ENCODE results near the gene FNDC3A.

FNDC3A gene

GRCh38 chr13:48975856-48976575 lies at the start of gene FNDC3A:
FNDC3A (plus strand) TSS chr13:48975912; CDS start chr13:49006191, 30,279 bp downstream.
- DNase-seq (ENCODE audit: low spot score): peak; percentile 94

- DNase-seq (ENCODE audit: low spot score): no peak
These were observed 46.8 kb upstream of the FNDC3A start for GRCh38 chr13:48928757-48929430.

- DNase-seq (ENCODE audit: low spot score): no peak
These were observed 44.8 kb upstream of the FNDC3A start for GRCh38 chr13:48930918-48931317.

- DNase-seq (ENCODE audit: low spot score): no peak
These were observed 37.3 kb upstream of the FNDC3A start for GRCh38 chr13:48938308-48938943.

- DNase-seq (ENCODE audit: low spot score): no peak
These were observed 36.0 kb upstream of the FNDC3A start for GRCh38 chr13:48939728-48940127.

- DNase-seq (ENCODE audit: low spot score): peak; percentile 11
These were observed 33.6 kb upstream of the FNDC3A start for GRCh38 chr13:48942131-48942530.

- no peak for DNase-seq (ENCODE audit: low spot score)
These were observed 31.5 kb upstream of the FNDC3A start for GRCh38 chr13:48944221-48944620.

GRCh38 chr13:48945626-48946025 lies 30.1 kb upstream of the FNDC3A start:
- no peak for DNase-seq (ENCODE audit: low spot score)

- no peak for DNase-seq (ENCODE audit: low spot score)
These were observed 29.5 kb upstream of the FNDC3A start for GRCh38 chr13:48946163-48946562.

- no peak for DNase-seq (ENCODE audit: low spot score)
These were observed 25.9 kb upstream of the FNDC3A start for GRCh38 chr13:48949566-48950500.

GRCh38 chr13:48950501-48950875 lies 25.2 kb upstream of the FNDC3A start:
- DNase-seq (ENCODE audit: low spot score): no peak

- DNase-seq (ENCODE audit: low spot score): no peak
These were observed 21.6 kb upstream of the FNDC3A start for GRCh38 chr13:48954081-48954480.

- DNase-seq (ENCODE audit: low spot score): no peak
These were observed 20.2 kb upstream of the FNDC3A start for GRCh38 chr13:48955536-48955935.

- no peak for DNase-seq (ENCODE audit: low spot score)
These were observed 14.3 kb upstream of the FNDC3A start for GRCh38 chr13:48961379-48961778.

GRCh38 chr13:48962281-48962680 lies 13.4 kb upstream of the FNDC3A start:
- DNase-seq (ENCODE audit: low spot score): no peak

- DNase-seq (ENCODE audit: low spot score): no peak
These were observed 10.0 kb upstream of the FNDC3A start for GRCh38 chr13:48965736-48966135.

GRCh38 chr13:48969685-48970084 lies 6.0 kb upstream of the FNDC3A start:
- no peak for DNase-seq (ENCODE audit: low spot score)

GRCh38 chr13:48973845-48974431 lies 1.8 kb upstream of the FNDC3A start:
- DNase-seq (ENCODE audit: low spot score): no peak

- no peak for DNase-seq (ENCODE audit: low spot score)
These were observed 434 bp upstream of the FNDC3A start for GRCh38 chr13:48975101-48975855.

- DNase-seq (ENCODE audit: low spot score): no peak
These were observed 1.0 kb downstream of the FNDC3A start for GRCh38 chr13:48976576-48977285.
